GM12801 (cell line): ENCODE measurements around the gene ZBTB7A.

Experiments
- TF ChIP-seq, protein P1 (sequence below): IDR thresholded peaks from one replicate; pipeline ENCODE4 v1.5.1; 2011; ENCODE audit warnings: control low read depth; ENCODE audit not compliant: insufficient read length; ENCODE audit errors: extremely low read depth

ZBTB7A gene

GRCh38 chr19:4064149-4064495 is 2.6 kb downstream of the ZBTB7A start:
- TF ChIP-seq, protein P1, sequence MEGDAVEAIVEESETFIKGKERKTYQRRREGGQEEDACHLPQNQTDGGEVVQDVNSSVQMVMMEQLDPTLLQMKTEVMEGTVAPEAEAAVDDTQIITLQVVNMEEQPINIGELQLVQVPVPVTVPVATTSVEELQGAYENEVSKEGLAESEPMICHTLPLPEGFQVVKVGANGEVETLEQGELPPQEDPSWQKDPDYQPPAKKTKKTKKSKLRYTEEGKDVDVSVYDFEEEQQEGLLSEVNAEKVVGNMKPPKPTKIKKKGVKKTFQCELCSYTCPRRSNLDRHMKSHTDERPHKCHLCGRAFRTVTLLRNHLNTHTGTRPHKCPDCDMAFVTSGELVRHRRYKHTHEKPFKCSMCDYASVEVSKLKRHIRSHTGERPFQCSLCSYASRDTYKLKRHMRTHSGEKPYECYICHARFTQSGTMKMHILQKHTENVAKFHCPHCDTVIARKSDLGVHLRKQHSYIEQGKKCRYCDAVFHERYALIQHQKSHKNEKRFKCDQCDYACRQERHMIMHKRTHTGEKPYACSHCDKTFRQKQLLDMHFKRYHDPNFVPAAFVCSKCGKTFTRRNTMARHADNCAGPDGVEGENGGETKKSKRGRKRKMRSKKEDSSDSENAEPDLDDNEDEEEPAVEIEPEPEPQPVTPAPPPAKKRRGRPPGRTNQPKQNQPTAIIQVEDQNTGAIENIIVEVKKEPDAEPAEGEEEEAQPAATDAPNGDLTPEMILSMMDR, result no peak

DNA sequence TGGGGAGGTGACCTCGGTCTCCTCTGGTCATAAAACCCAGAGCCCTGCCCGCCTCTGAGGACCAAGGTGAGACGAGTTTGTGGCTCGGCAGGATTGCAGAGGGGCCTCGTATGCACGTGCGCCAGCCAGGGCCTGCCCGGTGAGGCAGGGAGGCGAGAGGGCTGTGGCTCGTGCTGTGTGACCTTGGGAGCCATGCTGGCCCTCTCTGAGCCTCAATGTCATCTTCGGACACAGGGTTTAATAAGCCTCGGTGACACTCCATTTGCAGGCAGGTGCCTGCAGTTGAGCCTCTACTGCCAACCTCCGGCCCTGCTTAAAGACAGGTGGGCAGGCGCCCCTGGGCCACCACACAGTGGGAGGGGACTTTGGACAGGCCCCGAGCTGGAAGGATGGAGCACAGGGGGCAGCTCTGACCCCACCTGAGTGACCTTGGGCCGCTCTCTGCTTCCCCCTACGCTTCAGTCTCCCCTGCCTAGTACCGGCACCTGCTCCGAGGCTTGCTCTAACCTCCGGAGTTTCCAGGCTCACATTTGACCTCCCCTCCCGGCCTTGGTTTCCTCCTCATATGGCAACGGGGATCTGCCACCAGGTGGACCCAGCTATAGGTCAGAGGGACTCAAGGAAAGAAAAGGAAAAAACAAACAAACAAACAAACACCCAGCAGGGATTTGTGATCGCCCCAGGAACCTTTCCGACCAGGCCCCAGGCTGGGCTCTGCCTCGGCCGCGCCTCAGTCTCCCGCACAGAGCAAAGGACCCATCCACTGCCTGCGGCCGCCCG is 3.1 kb downstream of the ZBTB7A start:
- TF ChIP-seq, protein P1, result no peak

- TF ChIP-seq, protein P1, result no peak
These were observed 4.0 kb downstream of the ZBTB7A start for GRCh38 chr19:4062419-4063368.

DNA sequence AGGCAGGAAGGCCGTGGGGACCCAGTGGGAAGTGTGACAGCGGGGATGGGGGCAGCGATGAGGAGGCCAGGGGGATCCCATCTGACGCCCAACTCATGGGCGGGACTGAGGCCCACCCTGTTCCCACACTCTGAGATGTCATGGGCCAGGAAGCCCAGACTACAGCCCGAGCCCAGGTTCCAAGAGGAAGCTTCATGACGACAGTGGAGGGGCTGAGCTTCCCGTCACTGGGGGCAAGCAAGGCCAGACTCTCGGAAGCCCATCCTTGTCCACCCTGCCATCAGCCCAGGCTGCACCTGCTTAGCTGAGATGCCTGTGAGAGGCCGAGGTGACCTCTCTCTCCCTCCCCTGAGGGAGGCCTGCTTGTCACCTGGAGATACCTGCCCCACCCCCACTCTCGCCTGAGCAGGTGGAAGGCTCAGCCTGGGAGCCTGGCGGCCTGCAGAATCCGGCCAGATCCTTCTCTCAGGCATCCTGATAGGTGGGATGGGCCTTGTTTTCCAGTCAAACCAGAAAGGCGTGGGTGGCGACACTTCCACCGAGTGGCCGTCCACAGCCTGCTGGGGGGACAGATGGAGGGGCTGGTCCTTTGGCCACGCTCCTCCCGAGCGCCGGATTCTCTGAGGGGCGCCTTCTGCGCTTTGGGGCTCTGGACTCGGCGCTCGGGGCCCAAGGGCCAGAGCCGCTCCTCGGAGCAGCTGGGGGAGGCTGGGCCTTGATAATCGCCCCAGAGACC is 4.8 kb downstream of the ZBTB7A start:
- TF ChIP-seq, protein P1, result no peak

DNA sequence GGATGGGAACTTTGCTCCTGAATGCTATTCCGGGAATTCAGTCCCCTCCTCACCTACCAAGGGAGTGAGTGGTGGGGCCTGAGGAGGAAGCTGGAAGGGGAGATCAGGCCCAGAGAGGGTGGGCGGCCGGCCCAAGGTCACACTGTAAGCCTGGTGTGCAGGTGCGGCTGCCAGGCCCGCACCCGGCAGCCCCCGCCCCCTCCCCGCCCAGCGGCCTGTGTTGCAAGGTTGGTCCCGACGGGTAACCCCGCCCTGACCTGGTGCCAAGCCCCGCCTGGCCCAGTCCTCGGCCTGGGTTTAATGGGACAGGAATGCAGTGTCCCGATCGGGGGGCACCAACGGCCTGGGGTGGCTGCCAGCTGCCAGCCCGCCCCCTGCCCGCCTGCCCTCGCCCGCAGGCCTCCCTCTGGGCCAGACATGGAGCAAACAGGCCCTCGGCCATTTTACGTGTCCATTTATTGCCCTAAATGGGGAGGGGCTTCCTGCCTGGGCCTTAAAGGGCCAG is 5.5 kb downstream of the ZBTB7A start:
- TF ChIP-seq, protein P1, result no peak

- TF ChIP-seq, protein P1, result no peak
These were observed 6.0 kb downstream of the ZBTB7A start for GRCh38 chr19:4060621-4061177.
